Neuronal stem cell (in vitro differentiated cells): Measurements from ENCODE around the gene DOCK11.

Experiments used
- DNase-seq: peaks from one replicate; pipeline ENCODE4 v3.0.0-alpha.2; 2013; ENCODE audit warnings: low spot score
- H2AFZ ChIP-seq: one replicate; pipeline ENCODE4 v1.6.1; 2013; ENCODE audit warnings: mild to moderate bottlenecking, low read length, inconsistent platforms
- H2AK5ac ChIP-seq: 2 replicates; pipeline ENCODE4 v1.6.1; 2013; ENCODE audit warnings: low read depth, mild to moderate bottlenecking, inconsistent platforms, low read length, moderate library complexity, mixed read lengths
- H2BK120ac ChIP-seq: 2 replicates; pipeline ENCODE4 v1.6.1; 2013; ENCODE audit warnings: low read depth, mild to moderate bottlenecking, inconsistent platforms, low read length, moderate library complexity, mixed read lengths
- H2BK12ac ChIP-seq: one replicate; pipeline ENCODE4 v1.6.1; 2013; ENCODE audit warnings: low read length, inconsistent platforms
- H2BK15ac ChIP-seq: 2 replicates; pipeline ENCODE4 v1.6.1; 2013; ENCODE audit warnings: mild to moderate bottlenecking, low read length, inconsistent platforms, mixed read lengths
- H2BK5ac ChIP-seq: one replicate; pipeline ENCODE4 v1.6.1; 2013; ENCODE audit warnings: inconsistent platforms, mild to moderate bottlenecking, low read length, moderate library complexity
- H3K14ac ChIP-seq: one replicate; pipeline ENCODE4 v1.6.1; 2013; ENCODE audit warnings: low read length, inconsistent platforms
- H3K18ac ChIP-seq: 2 replicates; pipeline ENCODE4 v1.6.1; 2013; ENCODE audit warnings: low read length, inconsistent platforms
- H3K23ac ChIP-seq: 2 replicates; pipeline ENCODE4 v1.6.1; 2013; ENCODE audit warnings: low read depth, mild to moderate bottlenecking, mixed read lengths, low read length, inconsistent platforms; ENCODE audit not compliant: poor library complexity
- H3K27ac ChIP-seq: replicated peaks from 3 replicates; pipeline ENCODE4 v1.5.1; 2013; ENCODE audit warnings: low read length, inconsistent platforms
- H3K27me3 ChIP-seq, 3 experiments: 2 replicates each; pipeline ENCODE4 v1.6.1; 2013; ENCODE audit warnings: low read length in 3 of 3, mild to moderate bottlenecking in 2 of 3, inconsistent platforms in 1 of 3, low read depth in 1 of 3, mixed read lengths in 1 of 3, moderate library complexity in 1 of 3; ENCODE audit not compliant: control insufficient read depth in 3 of 3, insufficient read depth in 3 of 3
- H3K36me3 ChIP-seq, 2 donors: replicated peaks in 1 of 2; 2 replicates each; pipeline ENCODE4 v1.6.1; 2013; ENCODE audit warnings: low read length in 2 of 2; ENCODE audit not compliant: control insufficient read depth in 2 of 2, insufficient read depth in 2 of 2
- H3K4ac ChIP-seq: 2 replicates; pipeline ENCODE4 v1.6.1; 2013; ENCODE audit warnings: inconsistent platforms, mild to moderate bottlenecking, low read length, moderate library complexity
- H3K4me1 ChIP-seq, 2 donors: 1 replicate in 1 of 2; 2 replicates in 1 of 2; pipeline ENCODE4 v1.6.1; 2013; ENCODE audit warnings: low read length in 2 of 2, low read depth in 1 of 2; ENCODE audit not compliant: control insufficient read depth in 2 of 2, insufficient read depth in 1 of 2
- H3K4me2 ChIP-seq: one replicate; pipeline ENCODE4 v1.6.1; 2013; ENCODE audit warnings: mild to moderate bottlenecking, low read length, inconsistent platforms; ENCODE audit not compliant: insufficient read depth, poor library complexity, severe bottlenecking
- H3K4me3 ChIP-seq, 2 donors: 2 replicates each; pipeline ENCODE4 v1.5.1; 2013; ENCODE audit warnings: low read length in 2 of 2, mild to moderate bottlenecking in 2 of 2, inconsistent platforms in 1 of 2, moderate library complexity in 1 of 2
- H3K79me1 ChIP-seq: one replicate; pipeline ENCODE4 v1.6.1; 2013; ENCODE audit warnings: low read depth, mild to moderate bottlenecking, inconsistent platforms, low read length, moderate library complexity
- H3K9ac ChIP-seq: one replicate; pipeline ENCODE4 v1.6.1; 2013; ENCODE audit warnings: mild to moderate bottlenecking, low read depth, low read length, inconsistent platforms; ENCODE audit not compliant: poor library complexity
- H3K9me3 ChIP-seq, 2 donors: replicated peaks in 1 of 2; 2 replicates each; pipeline versions ENCODE3 to v1.6.1; 2013; ENCODE audit warnings: low read length in 2 of 2, mild to moderate bottlenecking in 2 of 2, inconsistent platforms in 1 of 2, low read depth in 1 of 2, mixed read lengths in 1 of 2, moderate library complexity in 1 of 2; ENCODE audit not compliant: control insufficient read depth in 2 of 2, insufficient read depth in 1 of 2
- H4K8ac ChIP-seq: one replicate; pipeline ENCODE4 v1.6.1; 2013; ENCODE audit warnings: low read depth, mild to moderate bottlenecking, inconsistent platforms, low read length, moderate library complexity
- H4K91ac ChIP-seq: one replicate; pipeline ENCODE4 v1.6.1; 2013; ENCODE audit warnings: low read length, low read depth, mild to moderate bottlenecking, inconsistent platforms; ENCODE audit not compliant: poor library complexity
- WGBS, 2 donors: extraction: QIAGEN DNeasy Blood & Tissue Kit; methylation state at CpG; one replicate each; pipeline ENCODE4 v1.1.7; 2013; ENCODE audit warnings: missing lambda C conversion rate in 2 of 2, mixed read lengths in 1 of 2; ENCODE audit not compliant: insufficient read length in 2 of 2, insufficient replicate concordance in 1 of 2; ENCODE audit errors: extremely low coverage in 2 of 2; 5-methylcytosine and 5-hydroxymethylcytosine counted together

Gene DOCK11

GRCh38 chrX:118496763-118497079 lies 1.1 kb downstream of the DOCK11 start:
- Histone ChIP-seq H2AK5ac (no peak overlapping the region), H3K4me3 (peak overlapping the region; percentile 54 to 96)

GRCh38 chrX:118497180-118497818 lies 1.7 kb downstream of the DOCK11 start:
- H3K9ac ChIP-seq: no peak overlapping the region
- H3K4me1 ChIP-seq: peaks cover 0 to 7% of the 10 kb centered on the region in 2 donors
- H2BK120ac ChIP-seq: no peak overlapping the region
- H3K18ac ChIP-seq: no peak overlapping the region
- WGBS, 2 donors: no CpG with 5 or more reads among the region's 7 CpGs
- H3K9me3 ChIP-seq: peaks cover 0 to 3% of the 10 kb centered on the region in 2 donors
- H3K4me3 ChIP-seq: peak overlapping the region in 1 of 2 donors; percentile 54
- no peaks in the 10 kb centered on the region for H3K36me3 ChIP-seq
- DNase-seq: no peak
- H3K14ac ChIP-seq: no peak overlapping the region
- H4K91ac ChIP-seq: no peak overlapping the region
- H3K27me3 ChIP-seq: no peaks in the 10 kb centered on the region
- no peak overlapping the region for H3K27ac ChIP-seq
- H3K79me1 ChIP-seq: peaks cover 2% of the 10 kb centered on the region
- H2BK5ac ChIP-seq: no peak overlapping the region
- no peak overlapping the region for H2AK5ac ChIP-seq
- no peak overlapping the region for H3K23ac ChIP-seq
- no peak overlapping the region for H3K4ac ChIP-seq
- no peak overlapping the region for H4K8ac ChIP-seq
- no peak overlapping the region for H2AFZ ChIP-seq
- H2BK15ac ChIP-seq: no peak overlapping the region
- no peak overlapping the region for H2BK12ac ChIP-seq
- H3K4me2 ChIP-seq: no peak overlapping the region

More at GRCh38 chrX:118496763-118497079, 1.1 kb downstream of the DOCK11 start:
- H3K79me1 ChIP-seq: peaks cover 2% of the 10 kb centered on the region
- no CpG with 5 or more reads among the region's 13 CpGs for WGBS, 2 donors
- peak overlapping the region; percentile 85 for H3K18ac ChIP-seq
- peak overlapping the region; percentile 80 for H3K9ac ChIP-seq
- no peaks in the 10 kb centered on the region for H3K9me3 ChIP-seq
- H2BK120ac ChIP-seq: no peak overlapping the region
- H3K4ac ChIP-seq: no peak overlapping the region
- peak overlapping the region; percentile 57 for H3K4me2 ChIP-seq
- no peak for DNase-seq
- peak overlapping the region; percentile 91 for H2AFZ ChIP-seq
- H3K27me3 ChIP-seq: no peaks in the 10 kb centered on the region
- no peak overlapping the region for H3K27ac ChIP-seq
- H4K91ac ChIP-seq: no peak overlapping the region
- H2BK5ac ChIP-seq: no peak overlapping the region
- H3K36me3 ChIP-seq: no peaks in the 10 kb centered on the region
- H3K23ac ChIP-seq: no peak overlapping the region
- no peak overlapping the region for H4K8ac ChIP-seq
- no peak overlapping the region for H2BK12ac ChIP-seq
- H2BK15ac ChIP-seq: peak overlapping the region; percentile 85
- H3K14ac ChIP-seq: no peak overlapping the region
- H3K4me1 ChIP-seq: peaks cover 0 to 7% of the 10 kb centered on the region in 2 donors

- no peak overlapping the region for H3K4ac ChIP-seq
- H3K4me3 ChIP-seq: no peak overlapping the region
- peaks cover 0 to 8% of the 10 kb centered on the region in 2 donors for H3K9me3 ChIP-seq
- no peaks in the 10 kb centered on the region for H3K27me3 ChIP-seq
- no peak overlapping the region for H3K4me2 ChIP-seq
- H4K91ac ChIP-seq: no peak overlapping the region
- H3K36me3 ChIP-seq: no peaks in the 10 kb centered on the region
- H3K18ac ChIP-seq: no peak overlapping the region
- no peak overlapping the region for H2AFZ ChIP-seq
- no peak overlapping the region for H3K23ac ChIP-seq
- DNase-seq: no peak
- H2BK120ac ChIP-seq: no peak overlapping the region
- WGBS, 2 donors: no CpG with 5 or more reads among the region's 3 CpGs
- H3K9ac ChIP-seq: no peak overlapping the region
- H2BK15ac ChIP-seq: no peak overlapping the region
- H3K27ac ChIP-seq: no peak overlapping the region
- H3K4me1 ChIP-seq: peaks cover 0 to 7% of the 10 kb centered on the region in 2 donors
- no peak overlapping the region for H2AK5ac ChIP-seq
- H2BK12ac ChIP-seq: no peak overlapping the region
- no peak overlapping the region for H3K14ac ChIP-seq
- H4K8ac ChIP-seq: no peak overlapping the region
- no peak overlapping the region for H2BK5ac ChIP-seq
- peaks cover 2% of the 10 kb centered on the region for H3K79me1 ChIP-seq
These were observed 2.7 kb downstream of the DOCK11 start for GRCh38 chrX:118498351-118498750.

- no peak for DNase-seq
- H3K4me1 ChIP-seq: peaks cover 0 to 7% of the 10 kb centered on the region in 2 donors
- no peak overlapping the region for H2BK12ac ChIP-seq
- H3K18ac ChIP-seq: no peak overlapping the region
- H3K4ac ChIP-seq: no peak overlapping the region
- no peak overlapping the region for H3K9ac ChIP-seq
- H3K36me3 ChIP-seq: no peaks in the 10 kb centered on the region
- no peak overlapping the region for H2AFZ ChIP-seq
- H2BK5ac ChIP-seq: no peak overlapping the region
- H2BK15ac ChIP-seq: no peak overlapping the region
- no peak overlapping the region for H2BK120ac ChIP-seq
- H3K9me3 ChIP-seq: peaks cover 0 to 8% of the 10 kb centered on the region in 2 donors
- no peak overlapping the region for H3K4me2 ChIP-seq
- no peak overlapping the region for H4K8ac ChIP-seq
- H2AK5ac ChIP-seq: no peak overlapping the region
- no peaks in the 10 kb centered on the region for H3K27me3 ChIP-seq
- no peak overlapping the region for H4K91ac ChIP-seq
- peaks cover 2% of the 10 kb centered on the region for H3K79me1 ChIP-seq
- H3K14ac ChIP-seq: no peak overlapping the region
- H3K23ac ChIP-seq: no peak overlapping the region
- H3K27ac ChIP-seq: no peak overlapping the region
- no CpG with 5 or more reads among the region's 2 CpGs for WGBS, 2 donors
- no peak overlapping the region for H3K4me3 ChIP-seq
These were observed 3.1 kb downstream of the DOCK11 start for GRCh38 chrX:118498755-118499154.
